GM18861 (cell line): ENCODE data around the gene SLC25A12.
"Not testable (repeated sequence)": the region's sequence is repeated elsewhere in the genome, so short reads cannot be mapped to it uniquely, and the experiment has no call there.

Experiments used
- ATAC-seq: cut with Tn5 transposase; IDR thresholded peaks from one replicate; pipeline ENCODE4 v1.9.1; 2021; ENCODE audit not compliant: unreplicated experiment

The SLC25A12 gene

GRCh38 chr2:171893824-171894611, at the start of gene SLC25A12:
Gene SLC25A12 (minus strand): TSS chr2:171894244. CDS start chr2:171894214, 30 bp downstream.
- ATAC-seq = peak; percentile 87

- no peak for ATAC-seq
Measured at GRCh38 chr2:171941316-171941699, 47.3 kb upstream of the SLC25A12 start.

- no peak for ATAC-seq
Measured at GRCh38 chr2:171939743-171940071, 45.7 kb upstream of the SLC25A12 start.

GRCh38 chr2:171939058-171939742, 45.2 kb upstream of the SLC25A12 start:
- ATAC-seq = no peak

- no peak for ATAC-seq
Measured at GRCh38 chr2:171930385-171930784, 36.3 kb upstream of the SLC25A12 start.

- ATAC-seq = no peak
Measured at GRCh38 chr2:171924170-171924942, 30.3 kb upstream of the SLC25A12 start.

- ATAC-seq = no peak
Measured at GRCh38 chr2:171923206-171923605, 29.2 kb upstream of the SLC25A12 start.

- ATAC-seq = peak; percentile 94
Measured at GRCh38 chr2:171922230-171923022, 28.4 kb upstream of the SLC25A12 start, which contains the start of gene HAT1. Gene HAT1 (plus strand): TSS chr2:171922461. CDS start chr2:171922501, 40 bp downstream.

GRCh38 chr2:171921970-171922229, 27.9 kb upstream of the SLC25A12 start:
- no peak for ATAC-seq

- no peak for ATAC-seq
Measured at GRCh38 chr2:171919453-171919852, 25.4 kb upstream of the SLC25A12 start.

- no peak for ATAC-seq
Measured at GRCh38 chr2:171913517-171913916, 19.5 kb upstream of the SLC25A12 start.

GRCh38 chr2:171910494-171910893, 16.4 kb upstream of the SLC25A12 start:
- no peak for ATAC-seq

- ATAC-seq = no peak
Measured at GRCh38 chr2:171909266-171909665, 15.2 kb upstream of the SLC25A12 start.

GRCh38 chr2:171908235-171908634, 14.2 kb upstream of the SLC25A12 start:
- no peak for ATAC-seq

- no peak for ATAC-seq
Measured at GRCh38 chr2:171902840-171903420, 8.9 kb upstream of the SLC25A12 start.

GRCh38 chr2:171899623-171900282, 5.7 kb upstream of the SLC25A12 start:
- not testable (repeated sequence) for ATAC-seq

GRCh38 chr2:171895786-171896185, 1.7 kb upstream of the SLC25A12 start:
- no peak for ATAC-seq

- no peak for ATAC-seq
Measured at GRCh38 chr2:171894612-171894947, 536 bp upstream of the SLC25A12 start.

GRCh38 chr2:171893196-171893823, 734 bp downstream of the SLC25A12 start:
- no peak for ATAC-seq

GRCh38 chr2:171889808-171890207, 4.2 kb downstream of the SLC25A12 start:
- ATAC-seq = no peak
